Ectodermal cell (in vitro differentiated cells): ENCODE measurements around the gene WDR64.

ENCODE experiments used
- H3K27ac ChIP-seq: 2 replicates; pipeline ENCODE4 v1.7.0; 2013; ENCODE audit warnings: mild to moderate bottlenecking, low read depth, low read length; ENCODE audit not compliant: insufficient read depth, poor library complexity, severe bottlenecking
- H3K27me3 ChIP-seq: 2 replicates; pipeline ENCODE4 v1.7.0; 2013; ENCODE audit warnings: mild to moderate bottlenecking, low read length; ENCODE audit not compliant: insufficient read depth, control insufficient read depth, poor library complexity, severe bottlenecking
- H3K36me3 ChIP-seq: one replicate; pipeline ENCODE4 v1.7.0; 2013; ENCODE audit warnings: low read length; ENCODE audit not compliant: control insufficient read depth, insufficient read depth
- H3K4me1 ChIP-seq: one replicate; pipeline ENCODE4 v1.7.0; 2013; ENCODE audit warnings: low read length; ENCODE audit not compliant: control insufficient read depth, insufficient read depth
- H3K4me3 ChIP-seq: 2 replicates; pipeline ENCODE4 v1.7.0; 2013; ENCODE audit warnings: low read depth, low read length, control low read depth; ENCODE audit not compliant: insufficient read depth
- H3K9me3 ChIP-seq: 2 replicates; pipeline ENCODE4 v1.7.0; 2013; ENCODE audit warnings: mild to moderate bottlenecking, low read length, moderate library complexity; ENCODE audit not compliant: control insufficient read depth
- WGBS, 2 experiments: methylation state at CpG; one replicate each; pipeline ENCODE4 v1.1.7; 2013; ENCODE audit warnings: missing lambda C conversion rate in 2 of 2; 5-methylcytosine and 5-hydroxymethylcytosine counted together

WDR64 gene

GRCh38 chr1:241639623-241640148 lies 12.4 kb upstream of the WDR64 start:
- H3K4me1 ChIP-seq: peaks cover 12% of the 10 kb centered on the region
- peak overlapping the region; percentile 89 for H3K27ac ChIP-seq
- peak overlapping the region; percentile 95 for H3K4me3 ChIP-seq
- H3K27me3 ChIP-seq: no peaks in the 10 kb centered on the region
- H3K36me3 ChIP-seq: peaks cover 8% of the 10 kb centered on the region
- H3K9me3 ChIP-seq: no peaks in the 10 kb centered on the region
- 0 to 1% methylated on average over 39 to 41 of the region's 42 CpGs for WGBS, 2 experiments

GRCh38 chr1:241640149-241640866 lies 11.8 kb upstream of the WDR64 start, which contains the start of the genes CHML and OPN3:
CHML (minus strand) TSS chr1:241640369; CDS start chr1:241635766, 4,603 bp downstream.
OPN3 (minus strand) TSS chr1:241640369; CDS start chr1:241640254, 115 bp downstream.
- Histone ChIP-seq H3K4me3 (peak within 1 kb of the TSS; percentile 95), H3K9me3 (no peaks in the 10 kb centered on the region), H3K27ac (peak within 1 kb of the TSS; percentile 89), H3K4me1 (peaks cover 12% of the 10 kb centered on the region), H3K27me3 (no peaks in the 10 kb centered on the region), H3K36me3 (peaks cover 1% of the 10 kb centered on the region)
- 5 to 6% methylated on average over 79 to 81 of the region's 81 CpGs for WGBS, 2 experiments

- 94 to 98% methylated on average over 9 of the region's 9 CpGs for WGBS, 2 experiments
- Histone ChIP-seq H3K4me3 (no peak overlapping the region), H3K27ac (no peak overlapping the region), H3K9me3 (no peaks in the 10 kb centered on the region), H3K4me1 (peaks cover 12% of the 10 kb centered on the region), H3K27me3 (no peaks in the 10 kb centered on the region), H3K36me3 (no peaks in the 10 kb centered on the region)
These were observed 11.0 kb upstream of the WDR64 start for GRCh38 chr1:241640867-241641622.

- WGBS, 2 experiments: 92 to 93% methylated on average over 12 of the region's 12 CpGs
- Histone ChIP-seq H3K27me3 (no peaks in the 10 kb centered on the region), H3K9me3 (no peaks in the 10 kb centered on the region), H3K4me3 (no peak overlapping the region), H3K36me3 (no peaks in the 10 kb centered on the region), H3K4me1 (peaks cover 12% of the 10 kb centered on the region), H3K27ac (no peak overlapping the region)
These were observed 10.1 kb upstream of the WDR64 start for GRCh38 chr1:241641773-241642592.

GRCh38 chr1:241642593-241642944 lies 9.5 kb upstream of the WDR64 start:
- Histone ChIP-seq H3K27me3 (no peaks in the 10 kb centered on the region), H3K4me1 (peaks cover 7% of the 10 kb centered on the region), H3K4me3 (no peak overlapping the region), H3K9me3 (no peaks in the 10 kb centered on the region), H3K36me3 (no peaks in the 10 kb centered on the region), H3K27ac (no peak overlapping the region)
- WGBS, 2 experiments: 94% methylated on average over 1 of the region's 1 CpG

- Histone ChIP-seq H3K27ac (no peak overlapping the region), H3K4me3 (no peak overlapping the region), H3K36me3 (no peaks in the 10 kb centered on the region), H3K4me1 (no peaks in the 10 kb centered on the region), H3K27me3 (no peaks in the 10 kb centered on the region), H3K9me3 (no peaks in the 10 kb centered on the region)
- WGBS, 2 experiments: 91 to 93% methylated on average over 2 of the region's 2 CpGs
These were observed 7.8 kb upstream of the WDR64 start for GRCh38 chr1:241644259-241644658.

- H3K9me3 ChIP-seq: no peaks in the 10 kb centered on the region
- no peak overlapping the region for H3K4me3 ChIP-seq
- H3K27me3 ChIP-seq: no peaks in the 10 kb centered on the region
- H3K36me3 ChIP-seq: no peaks in the 10 kb centered on the region
- WGBS, 2 experiments: 85% methylated on average over 4 of the region's 4 CpGs
- no peak overlapping the region for H3K27ac ChIP-seq
- H3K4me1 ChIP-seq: no peaks in the 10 kb centered on the region
These were observed 6.9 kb upstream of the WDR64 start for GRCh38 chr1:241645199-241645598.

- 84 to 85% methylated on average over 7 of the region's 7 CpGs for WGBS, 2 experiments
These were observed 5.9 kb upstream of the WDR64 start for GRCh38 chr1:241646201-241646600.

GRCh38 chr1:241647658-241648057 lies 4.4 kb upstream of the WDR64 start:
- Histone ChIP-seq H3K9me3 (no peaks in the 10 kb centered on the region), H3K27ac (no peak overlapping the region), H3K4me3 (no peak overlapping the region), H3K36me3 (no peaks in the 10 kb centered on the region), H3K27me3 (no peaks in the 10 kb centered on the region), H3K4me1 (no peaks in the 10 kb centered on the region)
- 94 to 96% methylated on average over 1 of the region's 1 CpG for WGBS, 2 experiments

More at GRCh38 chr1:241646201-241646600, 5.9 kb upstream of the WDR64 start:
- H3K36me3 ChIP-seq: no peaks in the 10 kb centered on the region
- no peaks in the 10 kb centered on the region for H3K27me3 ChIP-seq
- no peak overlapping the region for H3K27ac ChIP-seq
- H3K9me3 ChIP-seq: no peaks in the 10 kb centered on the region
- H3K4me3 ChIP-seq: no peak overlapping the region
- H3K4me1 ChIP-seq: no peaks in the 10 kb centered on the region
